CD4-positive, alpha-beta T cell treated with Interferon gamma for 1 hour (primary cell): ENCODE measurements around the gene XAGE3.

Experiments used
- DNase-seq: peaks from one replicate; pipeline ENCODE4 v3.0.0-alpha.2; 2020

XAGE3 gene

GRCh38 chrX:52830551-52830950, 37.3 kb downstream of the XAGE3 start:
- DNase-seq = no peak

- no peak for DNase-seq
Observed at GRCh38 chrX:52824608-52825007, 43.3 kb downstream of the XAGE3 start.

- no peak for DNase-seq
Observed at GRCh38 chrX:52821079-52821760, 46.7 kb downstream of the XAGE3 start.

GRCh38 chrX:52819788-52820187, 48.1 kb downstream of the XAGE3 start:
- no peak for DNase-seq
